ENCODE measurements around the gene NPTX1.

The NPTX1 gene

GRCh38 chr17:80460429-80460834 is 16.0 kb downstream of the NPTX1 start:
- DNase-seq = peak in 2 of 56 donors; percentile 17 to 25

- DNase-seq = no peak
Observed at GRCh38 chr17:80459234-80459633, 17.2 kb downstream of the NPTX1 start.

- no peak for DNase-seq
Observed at GRCh38 chr17:80458016-80458415, 18.4 kb downstream of the NPTX1 start.

- DNase-seq = no peak
Observed at GRCh38 chr17:80457236-80457856, 19.1 kb downstream of the NPTX1 start.

- no peak for DNase-seq
Observed at GRCh38 chr17:80456465-80457235, 19.8 kb downstream of the NPTX1 start.

- no peak for DNase-seq
Observed at GRCh38 chr17:80455784-80456183, 20.6 kb downstream of the NPTX1 start.

- peak in 3 of 56 donors; percentile 53 to 72 (median 67) for DNase-seq
Observed at GRCh38 chr17:80455336-80455710, 21.1 kb downstream of the NPTX1 start.

- peak; percentile 46 to 98 (median 93) for DNase-seq
Observed at GRCh38 chr17:80454557-80455335, 21.7 kb downstream of the NPTX1 start.

GRCh38 chr17:80453998-80454556 is 22.3 kb downstream of the NPTX1 start:
- no peak for DNase-seq

- DNase-seq = no peak
Observed at GRCh38 chr17:80453126-80453997, 23.0 kb downstream of the NPTX1 start.

- no peak for DNase-seq
Observed at GRCh38 chr17:80452173-80452915, 24.1 kb downstream of the NPTX1 start.

GRCh38 chr17:80451104-80451775 is 25.2 kb downstream of the NPTX1 start:
- DNase-seq = no peak

GRCh38 chr17:80449930-80450576 is 26.4 kb downstream of the NPTX1 start:
- DNase-seq = no peak

- no peak for DNase-seq
Observed at GRCh38 chr17:80449194-80449929, 27.0 kb downstream of the NPTX1 start.

- no peak for DNase-seq
Observed at GRCh38 chr17:80447790-80448189, 28.6 kb downstream of the NPTX1 start.

- peak in 5 of 56 donors; percentile 14 to 51 (median 28) for DNase-seq
Observed at GRCh38 chr17:80446645-80447405, 29.6 kb downstream of the NPTX1 start.

GRCh38 chr17:80445726-80446110 is 30.7 kb downstream of the NPTX1 start:
- no peak for DNase-seq
